GM12878 (cell line): ENCODE results near the gene CLEC18A.

Experiments
- SMC3 ChIP-seq: IDR thresholded peaks from 2 replicates; pipeline ENCODE4 v1.6.1; 2011; ENCODE audit warnings: low read length, improper control_type of control experiment, borderline replicate concordance
- ZNF274 ChIP-seq: IDR thresholded peaks from one replicate; pipeline ENCODE4 v1.8.0; 2011; ENCODE audit not compliant: insufficient read length, insufficient read depth

- no peak for TF ChIP-seq SMC3
- TF ChIP-seq ZNF274, result no peak
Measured at GRCh38 chr16:69909760-69910159, 41.4 kb upstream of the CLEC18A start.
